Measurements from ENCODE around the gene KCNJ6.

DNA sequence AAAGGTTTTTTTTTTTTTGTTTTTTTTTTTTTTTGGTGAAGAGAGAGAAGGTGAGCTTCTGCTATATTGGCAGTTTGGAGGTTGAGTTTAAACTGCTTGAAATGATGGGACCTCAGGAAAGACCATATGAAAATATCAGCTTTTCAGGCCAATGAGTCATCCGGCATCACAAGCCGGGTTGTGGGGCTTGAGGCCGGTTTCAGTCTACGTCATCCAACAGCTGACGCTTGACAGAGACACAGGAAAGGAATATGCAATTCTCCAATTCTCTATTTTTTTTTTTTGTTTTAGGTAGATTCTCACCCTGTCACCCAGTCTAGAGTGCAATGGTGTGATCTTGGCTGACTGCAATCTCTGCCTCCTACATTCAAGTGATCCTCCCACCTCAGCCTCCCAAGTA lies 52.4 kb downstream of the KCNJ6 start:
- TF ChIP-seq, protein P1, sequence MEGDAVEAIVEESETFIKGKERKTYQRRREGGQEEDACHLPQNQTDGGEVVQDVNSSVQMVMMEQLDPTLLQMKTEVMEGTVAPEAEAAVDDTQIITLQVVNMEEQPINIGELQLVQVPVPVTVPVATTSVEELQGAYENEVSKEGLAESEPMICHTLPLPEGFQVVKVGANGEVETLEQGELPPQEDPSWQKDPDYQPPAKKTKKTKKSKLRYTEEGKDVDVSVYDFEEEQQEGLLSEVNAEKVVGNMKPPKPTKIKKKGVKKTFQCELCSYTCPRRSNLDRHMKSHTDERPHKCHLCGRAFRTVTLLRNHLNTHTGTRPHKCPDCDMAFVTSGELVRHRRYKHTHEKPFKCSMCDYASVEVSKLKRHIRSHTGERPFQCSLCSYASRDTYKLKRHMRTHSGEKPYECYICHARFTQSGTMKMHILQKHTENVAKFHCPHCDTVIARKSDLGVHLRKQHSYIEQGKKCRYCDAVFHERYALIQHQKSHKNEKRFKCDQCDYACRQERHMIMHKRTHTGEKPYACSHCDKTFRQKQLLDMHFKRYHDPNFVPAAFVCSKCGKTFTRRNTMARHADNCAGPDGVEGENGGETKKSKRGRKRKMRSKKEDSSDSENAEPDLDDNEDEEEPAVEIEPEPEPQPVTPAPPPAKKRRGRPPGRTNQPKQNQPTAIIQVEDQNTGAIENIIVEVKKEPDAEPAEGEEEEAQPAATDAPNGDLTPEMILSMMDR (IDR thresholded peaks at IDR 0.05; ENCODE audit: low read length) = no peak
- no peak for TF ChIP-seq EZH2 (IDR thresholded peaks at IDR 0.05; ENCODE audit: borderline replicate concordance, low read length)
